SJSA1 (cell line): ENCODE measurements around the gene NDUFA7. TPM values are rescaled to one million over a fixed set of nuclear protein-coding genes. Genes with fewer than 3 reads are reported as not detected.

Source experiments
- total RNA-seq: library from RNA; depleted of rRNA; stranded (reverse); fragments of >200 nt; shearing (Covaris generic); gene quantifications from 2 replicates; pipeline ENCODE4 v1.2.3, GENCODE V29; 2014; rRNA removed

The NDUFA7 gene
- total RNA-seq, 1 experiment from 2014 or later = 58.1 TPM

Other genes starting within 250 kb of the NDUFA7 start
- not detected in 2 replicates for gene FBN3, start 171.8 kb downstream of the NDUFA7 start, total RNA-seq
- not detected in 2 replicates for gene CERS4, start 112.0 kb downstream of the NDUFA7 start, total RNA-seq
- 113 and 154 TPM in 2 replicates for gene CD320, start 13.0 kb downstream of the NDUFA7 start, total RNA-seq
- 164 and 220 TPM in 2 replicates for gene RPS28, start 121 bp upstream of the NDUFA7 start, total RNA-seq
- gene KANK3, start 21.9 kb upstream of the NDUFA7 start, total RNA-seq = not detected in 2 replicates
- 1.5 and 3.4 TPM in 2 replicates for gene ANGPTL4, start 42.8 kb upstream of the NDUFA7 start, total RNA-seq
- 5.6 and 9.1 TPM in 2 replicates for gene RAB11B, start 69.0 kb upstream of the NDUFA7 start, total RNA-seq
- 37.9 and 45.5 TPM in 2 replicates for gene MARCHF2, start 91.9 kb upstream of the NDUFA7 start, total RNA-seq
- 125 and 127 TPM in 2 replicates for gene HNRNPM, start 123.6 kb upstream of the NDUFA7 start, total RNA-seq
- gene PRAM1, start 181.3 kb upstream of the NDUFA7 start, total RNA-seq = not detected in 2 replicates
- 0.25 and 5.4 TPM in 2 replicates for gene ZNF414, start 192.8 kb upstream of the NDUFA7 start, total RNA-seq